Peyer's patch (tissue), 4 donors: Measurements from ENCODE around the gene DMBT1.

Experiments
- POLR2A ChIP-seq, 2 donors: fragments of 450-650 bp; IDR thresholded peaks; one replicate each; pipeline ENCODE4 v1.5.1; 2017; ENCODE audit warnings: antibody characterized with exemption in 2 of 2, mild to moderate bottlenecking in 2 of 2, moderate library complexity in 2 of 2
- TF ChIP-seq, protein P1 (sequence below), 6 experiments: fragments of 450-650 bp in 4 of 6; fragments of 200-600 bp in 2 of 6; sonication (generic) in 1 of 6; IDR thresholded peaks; one replicate each; pipeline ENCODE4 v1.5.1; 2017 to 2019; ENCODE audit warnings: antibody characterized with exemption in 6 of 6, mild to moderate bottlenecking in 3 of 6, moderate library complexity in 1 of 6

DNA sequence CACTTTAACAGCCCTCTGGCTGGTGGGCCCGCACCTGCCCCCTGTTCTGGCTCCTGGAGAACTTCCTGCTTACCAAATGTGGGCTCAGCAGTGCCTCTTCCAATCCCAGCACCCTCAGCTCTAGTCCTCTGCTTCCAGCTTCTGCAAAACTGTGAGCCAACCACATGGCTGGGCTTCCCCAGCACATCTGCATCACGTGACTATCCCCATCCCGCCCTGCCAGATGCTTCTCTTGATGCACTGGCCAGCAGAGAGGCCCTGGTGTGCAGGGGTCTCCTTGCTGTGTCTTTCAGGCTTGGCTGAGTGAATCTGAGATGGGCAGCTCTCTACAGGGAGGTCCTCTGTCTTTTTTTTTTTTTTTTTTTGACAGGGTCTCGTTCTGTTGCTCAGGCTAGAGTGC is 43.8 kb upstream of the DMBT1 start:
- TF ChIP-seq, protein P1, sequence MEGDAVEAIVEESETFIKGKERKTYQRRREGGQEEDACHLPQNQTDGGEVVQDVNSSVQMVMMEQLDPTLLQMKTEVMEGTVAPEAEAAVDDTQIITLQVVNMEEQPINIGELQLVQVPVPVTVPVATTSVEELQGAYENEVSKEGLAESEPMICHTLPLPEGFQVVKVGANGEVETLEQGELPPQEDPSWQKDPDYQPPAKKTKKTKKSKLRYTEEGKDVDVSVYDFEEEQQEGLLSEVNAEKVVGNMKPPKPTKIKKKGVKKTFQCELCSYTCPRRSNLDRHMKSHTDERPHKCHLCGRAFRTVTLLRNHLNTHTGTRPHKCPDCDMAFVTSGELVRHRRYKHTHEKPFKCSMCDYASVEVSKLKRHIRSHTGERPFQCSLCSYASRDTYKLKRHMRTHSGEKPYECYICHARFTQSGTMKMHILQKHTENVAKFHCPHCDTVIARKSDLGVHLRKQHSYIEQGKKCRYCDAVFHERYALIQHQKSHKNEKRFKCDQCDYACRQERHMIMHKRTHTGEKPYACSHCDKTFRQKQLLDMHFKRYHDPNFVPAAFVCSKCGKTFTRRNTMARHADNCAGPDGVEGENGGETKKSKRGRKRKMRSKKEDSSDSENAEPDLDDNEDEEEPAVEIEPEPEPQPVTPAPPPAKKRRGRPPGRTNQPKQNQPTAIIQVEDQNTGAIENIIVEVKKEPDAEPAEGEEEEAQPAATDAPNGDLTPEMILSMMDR (IDR thresholded peaks at IDR 0.05): no peak
- no peak for TF ChIP-seq POLR2A (IDR thresholded peaks at IDR 0.05)
